Neuronal stem cell (in vitro differentiated cells): ENCODE results near the gene ZDHHC7.

Source experiments
- DNase-seq: peaks from one replicate; pipeline ENCODE4 v3.0.0-alpha.2; 2013; ENCODE audit warnings: low spot score
- H2AFZ ChIP-seq: one replicate; pipeline ENCODE4 v1.6.1; 2013; ENCODE audit warnings: mild to moderate bottlenecking, low read length, inconsistent platforms
- H2AK5ac ChIP-seq: 2 replicates; pipeline ENCODE4 v1.6.1; 2013; ENCODE audit warnings: low read depth, mild to moderate bottlenecking, inconsistent platforms, low read length, moderate library complexity, mixed read lengths
- H2BK120ac ChIP-seq: 2 replicates; pipeline ENCODE4 v1.6.1; 2013; ENCODE audit warnings: low read depth, mild to moderate bottlenecking, inconsistent platforms, low read length, moderate library complexity, mixed read lengths
- H2BK12ac ChIP-seq: one replicate; pipeline ENCODE4 v1.6.1; 2013; ENCODE audit warnings: low read length, inconsistent platforms
- H2BK15ac ChIP-seq: 2 replicates; pipeline ENCODE4 v1.6.1; 2013; ENCODE audit warnings: mild to moderate bottlenecking, low read length, inconsistent platforms, mixed read lengths
- H2BK5ac ChIP-seq: one replicate; pipeline ENCODE4 v1.6.1; 2013; ENCODE audit warnings: inconsistent platforms, mild to moderate bottlenecking, low read length, moderate library complexity
- H3K14ac ChIP-seq: one replicate; pipeline ENCODE4 v1.6.1; 2013; ENCODE audit warnings: low read length, inconsistent platforms
- H3K18ac ChIP-seq: 2 replicates; pipeline ENCODE4 v1.6.1; 2013; ENCODE audit warnings: low read length, inconsistent platforms
- H3K23ac ChIP-seq: 2 replicates; pipeline ENCODE4 v1.6.1; 2013; ENCODE audit warnings: low read depth, mild to moderate bottlenecking, mixed read lengths, low read length, inconsistent platforms; ENCODE audit not compliant: poor library complexity
- H3K27ac ChIP-seq: replicated peaks from 3 replicates; pipeline ENCODE4 v1.5.1; 2013; ENCODE audit warnings: low read length, inconsistent platforms
- H3K27me3 ChIP-seq, 3 experiments: 2 replicates each; pipeline ENCODE4 v1.6.1; 2013; ENCODE audit warnings: low read length in 3 of 3, mild to moderate bottlenecking in 2 of 3, inconsistent platforms in 1 of 3, low read depth in 1 of 3, mixed read lengths in 1 of 3, moderate library complexity in 1 of 3; ENCODE audit not compliant: control insufficient read depth in 3 of 3, insufficient read depth in 3 of 3
- H3K36me3 ChIP-seq, 2 donors: replicated peaks in 1 of 2; 2 replicates each; pipeline ENCODE4 v1.6.1; 2013; ENCODE audit warnings: low read length in 2 of 2; ENCODE audit not compliant: control insufficient read depth in 2 of 2, insufficient read depth in 2 of 2
- H3K4ac ChIP-seq: 2 replicates; pipeline ENCODE4 v1.6.1; 2013; ENCODE audit warnings: inconsistent platforms, mild to moderate bottlenecking, low read length, moderate library complexity
- H3K4me1 ChIP-seq, 2 donors: 1 replicate in 1 of 2; 2 replicates in 1 of 2; pipeline ENCODE4 v1.6.1; 2013; ENCODE audit warnings: low read length in 2 of 2, low read depth in 1 of 2; ENCODE audit not compliant: control insufficient read depth in 2 of 2, insufficient read depth in 1 of 2
- H3K4me2 ChIP-seq: one replicate; pipeline ENCODE4 v1.6.1; 2013; ENCODE audit warnings: mild to moderate bottlenecking, low read length, inconsistent platforms; ENCODE audit not compliant: insufficient read depth, poor library complexity, severe bottlenecking
- H3K4me3 ChIP-seq, 2 donors: 2 replicates each; pipeline ENCODE4 v1.5.1; 2013; ENCODE audit warnings: low read length in 2 of 2, mild to moderate bottlenecking in 2 of 2, inconsistent platforms in 1 of 2, moderate library complexity in 1 of 2
- H3K79me1 ChIP-seq: one replicate; pipeline ENCODE4 v1.6.1; 2013; ENCODE audit warnings: low read depth, mild to moderate bottlenecking, inconsistent platforms, low read length, moderate library complexity
- H3K9ac ChIP-seq: one replicate; pipeline ENCODE4 v1.6.1; 2013; ENCODE audit warnings: mild to moderate bottlenecking, low read depth, low read length, inconsistent platforms; ENCODE audit not compliant: poor library complexity
- H3K9me3 ChIP-seq, 2 donors: replicated peaks in 1 of 2; 2 replicates each; pipeline versions ENCODE3 to v1.6.1; 2013; ENCODE audit warnings: low read length in 2 of 2, mild to moderate bottlenecking in 2 of 2, inconsistent platforms in 1 of 2, low read depth in 1 of 2, mixed read lengths in 1 of 2, moderate library complexity in 1 of 2; ENCODE audit not compliant: control insufficient read depth in 2 of 2, insufficient read depth in 1 of 2
- H4K8ac ChIP-seq: one replicate; pipeline ENCODE4 v1.6.1; 2013; ENCODE audit warnings: low read depth, mild to moderate bottlenecking, inconsistent platforms, low read length, moderate library complexity
- H4K91ac ChIP-seq: one replicate; pipeline ENCODE4 v1.6.1; 2013; ENCODE audit warnings: low read length, low read depth, mild to moderate bottlenecking, inconsistent platforms; ENCODE audit not compliant: poor library complexity
- WGBS, 2 donors: extraction: QIAGEN DNeasy Blood & Tissue Kit; methylation state at CpG; one replicate each; pipeline ENCODE4 v1.1.7; 2013; ENCODE audit warnings: missing lambda C conversion rate in 2 of 2, mixed read lengths in 1 of 2; ENCODE audit not compliant: insufficient read length in 2 of 2, insufficient replicate concordance in 1 of 2; ENCODE audit errors: extremely low coverage in 2 of 2; 5-methylcytosine and 5-hydroxymethylcytosine counted together

ZDHHC7 gene

GRCh38 chr16:84960942-84961341 lies 50.4 kb downstream of the ZDHHC7 start:
- WGBS, 2 donors = no CpG with 5 or more reads among the region's 4 CpGs
- no peaks in the 10 kb centered on the region for H3K79me1 ChIP-seq

GRCh38 chr16:84959784-84960417 lies 51.4 kb downstream of the ZDHHC7 start:
- DNase-seq = no peak
- H3K27me3 ChIP-seq = no peaks in the 10 kb centered on the region
- no peak overlapping the region for H4K8ac ChIP-seq
- H3K18ac ChIP-seq = no peak overlapping the region
- H3K4me1 ChIP-seq = peaks cover 0 to 6% of the 10 kb centered on the region in 2 donors
- no peak overlapping the region for H2BK120ac ChIP-seq
- no peak overlapping the region for H3K4me2 ChIP-seq
- H3K4me3 ChIP-seq = no peak overlapping the region
- no peak overlapping the region for H3K27ac ChIP-seq
- WGBS, 2 donors = no CpG with 5 or more reads among the region's 17 CpGs
- no peaks in the 10 kb centered on the region for H3K36me3 ChIP-seq
- no peak overlapping the region for H3K14ac ChIP-seq
- H3K4ac ChIP-seq = no peak overlapping the region
- no peak overlapping the region for H2AK5ac ChIP-seq
- H3K9me3 ChIP-seq = peaks cover 0 to 4% of the 10 kb centered on the region in 2 donors
- H2AFZ ChIP-seq = no peak overlapping the region
- H3K9ac ChIP-seq = no peak overlapping the region
- no peak overlapping the region for H2BK5ac ChIP-seq
- no peaks in the 10 kb centered on the region for H3K79me1 ChIP-seq
- H3K23ac ChIP-seq = no peak overlapping the region
- no peak overlapping the region for H4K91ac ChIP-seq
- H2BK12ac ChIP-seq = no peak overlapping the region
- H2BK15ac ChIP-seq = no peak overlapping the region

More at GRCh38 chr16:84960942-84961341, 50.4 kb downstream of the ZDHHC7 start:
- Histone ChIP-seq H3K23ac (no peak overlapping the region), H3K14ac (no peak overlapping the region), H2BK120ac (no peak overlapping the region), H3K9ac (no peak overlapping the region), H4K8ac (no peak overlapping the region), H3K27ac (no peak overlapping the region), H3K4ac (no peak overlapping the region), H2BK15ac (no peak overlapping the region), H2BK12ac (no peak overlapping the region), H3K4me3 (no peak overlapping the region), H3K27me3 (no peaks in the 10 kb centered on the region), H4K91ac (no peak overlapping the region), H2AK5ac (no peak overlapping the region), H3K18ac (no peak overlapping the region), H3K36me3 (no peaks in the 10 kb centered on the region), H2AFZ (no peak overlapping the region), H2BK5ac (no peak overlapping the region), H3K4me2 (no peak overlapping the region), H3K4me1 (peaks cover 0 to 8% of the 10 kb centered on the region in 2 donors), H3K9me3 (peaks cover 4% of the 10 kb centered on the region in 2 donors)
- no peak for DNase-seq

- no CpG with 5 or more reads among the region's 13 CpGs for WGBS, 2 donors
- Histone ChIP-seq H4K8ac (no peak overlapping the region), H2BK15ac (peak overlapping the region; percentile 81), H3K36me3 (no peaks in the 10 kb centered on the region), H2BK120ac (no peak overlapping the region), H3K9ac (peak overlapping the region; percentile 45), H3K18ac (peak overlapping the region; percentile 68), H3K4me1 (peaks cover 1 to 6% of the 10 kb centered on the region in 2 donors), H3K27me3 (no peaks in the 10 kb centered on the region), H2BK12ac (no peak overlapping the region), H2BK5ac (peak overlapping the region; percentile 16), H3K27ac (no peak overlapping the region), H3K9me3 (peaks cover 0 to 4% of the 10 kb centered on the region in 2 donors), H4K91ac (no peak overlapping the region), H3K79me1 (no peaks in the 10 kb centered on the region), H3K4me2 (no peak overlapping the region), H3K4me3 (peak overlapping the region in 1 of 2 donors; percentile 29), H2AK5ac (peak overlapping the region; percentile 73), H2AFZ (no peak overlapping the region), H3K4ac (no peak overlapping the region), H3K23ac (peak overlapping the region; percentile 11), H3K14ac (no peak overlapping the region)
- no peak for DNase-seq
These were observed 52.2 kb downstream of the ZDHHC7 start for GRCh38 chr16:84959045-84959576.

GRCh38 chr16:84957792-84958191 lies 53.5 kb downstream of the ZDHHC7 start:
- peaks cover 0 to 4% of the 10 kb centered on the region in 2 donors for H3K9me3 ChIP-seq
- H2AK5ac ChIP-seq = no peak overlapping the region
- no peak overlapping the region for H2AFZ ChIP-seq
- no peak overlapping the region for H2BK12ac ChIP-seq
- no peak overlapping the region for H4K8ac ChIP-seq
- DNase-seq = no peak
- H3K23ac ChIP-seq = no peak overlapping the region
- no peak overlapping the region for H2BK5ac ChIP-seq
- no peak overlapping the region for H3K4ac ChIP-seq
- no peak overlapping the region for H4K91ac ChIP-seq
- no peak overlapping the region for H3K9ac ChIP-seq
- no peaks in the 10 kb centered on the region for H3K27me3 ChIP-seq
- H3K27ac ChIP-seq = no peak overlapping the region
- no peak overlapping the region for H3K14ac ChIP-seq
- no peaks in the 10 kb centered on the region for H3K79me1 ChIP-seq
- WGBS, 2 donors = no CpG with 5 or more reads among the region's 1 CpG
- H3K4me2 ChIP-seq = no peak overlapping the region
- H3K18ac ChIP-seq = no peak overlapping the region
- peaks cover 6 to 15% of the 10 kb centered on the region in 2 donors for H3K4me1 ChIP-seq
- H2BK120ac ChIP-seq = no peak overlapping the region
- H3K4me3 ChIP-seq = no peak overlapping the region
- H3K36me3 ChIP-seq = no peaks in the 10 kb centered on the region
- H2BK15ac ChIP-seq = no peak overlapping the region
